ENCODE results near the gene SPOP.

The SPOP gene

GRCh38 chr17:49670641-49671040, 7.3 kb downstream of the SPOP start:
- TF ChIP-seq CTCF (IDR thresholded peaks at IDR 0.05; ENCODE audit: insufficient read depth, low read length, missing control alignments), result no peak
- CTCF ChIA-PET, result interaction anchor here (1.2 to 1.4 kb wide), 2 partner anchors 100 to 326 kb away, joined by 3 to 4 read pairs; no protein-coding TSS in a partner anchor
- POLR2A ChIA-PET, result no interaction called here
- no peak overlapping the region for H3K4me3 ChIP-seq (ENCODE audit: low read depth, low read length)
- DNase-seq (ENCODE audit: low read depth, low spot score), result no peak

- no peak for TF ChIP-seq CTCF (IDR thresholded peaks at IDR 0.05; ENCODE audit: insufficient read depth, low read length, missing control alignments)
- H3K4me3 ChIP-seq (ENCODE audit: low read depth, low read length), result no peak overlapping the region
- no peak for DNase-seq (ENCODE audit: low read depth, low spot score)
- ChIA-PET CTCF (interaction anchor here (1.4 kb wide), 1 partner anchor 99 kb away, joined by 4 read pairs; no protein-coding TSS in a partner anchor), POLR2A (no interaction called here)
Observed at GRCh38 chr17:49670002-49670401, 7.9 kb downstream of the SPOP start.

- TF ChIP-seq CTCF (IDR thresholded peaks at IDR 0.05; ENCODE audit: insufficient read depth, low read length, missing control alignments), result no peak
- DNase-seq (ENCODE audit: low read depth, low spot score), result no peak
- no peak overlapping the region for H3K4me3 ChIP-seq (ENCODE audit: low read depth, low read length)
- CTCF ChIA-PET, result no interaction called here
- POLR2A ChIA-PET, result no interaction called here
Observed at GRCh38 chr17:49667854-49668253, 10.0 kb downstream of the SPOP start.

- CTCF ChIA-PET, result interaction anchor here (1.1 kb wide), 1 partner anchor 37 kb away, joined by 4 read pairs; no protein-coding TSS in a partner anchor
- H3K4me3 ChIP-seq (ENCODE audit: low read depth, low read length), result no peak overlapping the region
- no peak for DNase-seq (ENCODE audit: low read depth, low spot score)
- POLR2A ChIA-PET, result no interaction called here
- TF ChIP-seq CTCF (IDR thresholded peaks at IDR 0.05; ENCODE audit: insufficient read depth, low read length, missing control alignments), result no peak
Observed at GRCh38 chr17:49664706-49665211, 13.1 kb downstream of the SPOP start.

GRCh38 chr17:49659661-49660382, 18.1 kb downstream of the SPOP start:
- no peak for TF ChIP-seq CTCF (IDR thresholded peaks at IDR 0.05; ENCODE audit: insufficient read depth, low read length, missing control alignments)
- no peak overlapping the region for H3K4me3 ChIP-seq (ENCODE audit: low read depth, low read length)
- CTCF ChIA-PET, result interaction anchor here (0.7 kb wide), 1 partner anchor 90 kb away, joined by 3 read pairs; no protein-coding TSS in a partner anchor
- no peak for DNase-seq (ENCODE audit: low read depth, low spot score)
- POLR2A ChIA-PET, result no interaction called here

- TF ChIP-seq CTCF (IDR thresholded peaks at IDR 0.05; ENCODE audit: insufficient read depth, low read length, missing control alignments), result no peak
- ChIA-PET POLR2A (interaction anchor here (1.3 kb wide), 1 partner anchor 9 kb away, joined by 3 read pairs; no protein-coding TSS in a partner anchor), CTCF (no interaction called here)
- H3K4me3 ChIP-seq (ENCODE audit: low read depth, low read length), result no peak overlapping the region
- DNase-seq (ENCODE audit: low read depth, low spot score), result no peak
Observed at GRCh38 chr17:49656247-49656646, 21.6 kb downstream of the SPOP start.

Data from AG04449 (cell line).